IPS-18c (cell line): ENCODE results near the gene SLC9C2.
"Not testable (repeated sequence)": the region's sequence is repeated elsewhere in the genome, so short reads cannot be mapped to it uniquely, and the experiment has no call there.

Source experiments
- H3K4me3 ChIP-seq: 2 replicates; pipeline ENCODE4 v1.7.0; 2013; ENCODE audit warnings: low read depth, mild to moderate bottlenecking, low read length, moderate library complexity; ENCODE audit not compliant: insufficient read depth
- H3K9me3 ChIP-seq: one replicate; pipeline ENCODE4 v1.6.1; 2013; ENCODE audit warnings: mild to moderate bottlenecking, low read length, moderate library complexity; ENCODE audit not compliant: control insufficient read depth, insufficient read depth

The SLC9C2 gene

DNA sequence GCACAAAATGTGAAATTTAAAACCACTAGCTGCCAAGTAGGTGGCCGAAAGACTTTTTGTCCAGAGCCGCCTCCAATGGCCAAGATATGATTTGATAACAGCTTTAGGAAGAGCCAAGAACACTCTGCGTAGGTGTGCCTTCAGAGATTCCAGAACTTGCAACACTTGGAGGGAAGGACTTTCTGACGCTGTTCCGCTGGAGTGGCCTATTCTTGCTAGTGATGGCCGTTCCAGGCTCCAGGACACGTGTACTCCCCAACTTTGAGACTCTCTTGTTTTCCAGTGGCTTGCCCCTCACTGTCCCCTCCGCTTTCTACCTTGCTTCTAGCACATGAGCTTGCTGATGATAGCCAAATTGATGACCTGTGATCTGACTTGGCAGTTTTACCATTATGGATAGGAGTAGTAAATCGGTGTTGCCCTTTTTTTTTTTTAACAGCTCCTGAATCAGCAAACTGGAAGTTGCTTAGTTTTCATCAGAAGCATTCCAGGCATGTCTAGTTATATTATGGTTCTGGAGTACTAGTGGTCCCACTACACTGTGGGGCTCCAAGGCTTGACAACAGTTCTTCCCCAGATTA, 124.7 kb downstream of the SLC9C2 start:
- H3K9me3 ChIP-seq = no peaks in the 10 kb centered on the region
- peak overlapping the region; percentile 77 for H3K4me3 ChIP-seq

DNA sequence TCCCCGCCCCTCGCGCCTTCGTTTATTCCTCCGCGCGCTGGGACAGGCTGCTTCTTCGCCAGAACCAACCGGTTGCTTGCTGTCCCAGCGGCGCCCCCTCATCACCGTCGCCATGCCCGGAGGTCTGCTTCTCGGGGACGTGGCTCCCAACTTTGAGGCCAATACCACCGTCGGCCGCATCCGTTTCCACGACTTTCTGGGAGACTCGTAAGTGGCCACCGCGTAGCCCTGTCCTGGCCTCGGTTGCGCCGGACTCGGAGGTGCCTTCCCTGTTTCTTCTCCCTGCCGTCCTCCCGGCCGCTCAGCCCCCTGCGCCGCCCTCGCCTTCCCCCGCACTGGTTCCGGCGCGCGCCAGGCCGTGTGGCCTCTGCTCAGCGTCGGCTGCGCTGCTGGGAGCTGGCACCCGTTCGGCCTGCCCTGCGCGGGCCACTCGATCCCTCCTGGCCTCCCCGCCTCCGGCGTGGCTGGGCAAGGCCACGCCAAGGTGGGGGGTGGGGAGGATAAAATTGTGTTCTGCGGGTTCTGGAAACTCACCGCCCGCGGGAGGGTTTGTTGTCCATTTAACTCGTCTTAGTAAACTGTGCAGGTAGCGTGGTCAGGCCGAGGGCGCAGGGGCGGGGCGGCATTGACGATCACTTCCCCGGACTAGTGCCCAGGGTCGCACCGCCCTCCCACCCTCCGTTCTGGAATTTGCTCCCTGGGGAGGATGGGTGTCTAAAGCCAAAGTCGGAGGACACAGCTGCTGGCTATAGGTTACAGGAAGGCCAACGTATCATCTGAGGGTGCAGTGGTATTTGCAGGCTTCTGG, 125.4 kb downstream of the SLC9C2 start, which contains the start of gene PRDX6:
Gene PRDX6, plus strand, starts transcription at position 50 of the 808 bp plus-strand sequence. Its CDS starts 63 bp downstream, at position 113.
- peak within 1 kb of the TSS; percentile 90 for H3K4me3 ChIP-seq
- H3K9me3 ChIP-seq = no peaks in the 10 kb centered on the region

DNA sequence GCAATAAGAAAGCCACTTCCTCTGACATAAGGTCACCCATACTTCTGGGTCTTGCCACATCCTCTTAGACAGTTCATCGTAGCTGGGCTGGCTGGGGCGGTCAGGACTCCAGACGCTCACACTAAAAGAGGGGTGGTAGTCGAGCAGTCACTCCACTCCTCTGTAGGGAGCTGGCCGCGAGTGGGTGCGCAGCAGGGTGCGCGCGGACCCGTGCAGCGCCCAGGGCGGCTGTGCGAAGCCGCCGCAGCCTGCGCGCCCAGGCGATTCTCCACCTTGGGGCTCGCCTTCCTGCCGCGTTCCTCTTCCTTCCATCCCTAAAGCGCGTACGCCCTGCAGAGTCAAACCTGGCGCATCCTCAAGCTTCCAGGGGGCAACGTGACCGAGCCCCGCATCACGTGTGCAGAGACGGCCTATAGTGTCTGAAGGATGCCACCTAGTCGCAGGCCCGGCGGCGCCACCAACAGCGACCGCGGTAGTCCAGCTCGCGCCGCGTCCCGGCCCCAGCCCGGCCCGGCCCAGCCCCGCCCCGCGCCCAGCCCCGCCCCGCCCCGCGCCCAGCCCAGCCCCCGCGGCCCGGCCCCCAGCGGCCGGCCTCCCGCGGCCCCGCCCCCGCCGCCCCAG, 126.1 kb downstream of the SLC9C2 start:
- H3K9me3 ChIP-seq = peaks cover 2% of the 10 kb centered on the region
- peak overlapping the region; percentile 90 for H3K4me3 ChIP-seq

DNA sequence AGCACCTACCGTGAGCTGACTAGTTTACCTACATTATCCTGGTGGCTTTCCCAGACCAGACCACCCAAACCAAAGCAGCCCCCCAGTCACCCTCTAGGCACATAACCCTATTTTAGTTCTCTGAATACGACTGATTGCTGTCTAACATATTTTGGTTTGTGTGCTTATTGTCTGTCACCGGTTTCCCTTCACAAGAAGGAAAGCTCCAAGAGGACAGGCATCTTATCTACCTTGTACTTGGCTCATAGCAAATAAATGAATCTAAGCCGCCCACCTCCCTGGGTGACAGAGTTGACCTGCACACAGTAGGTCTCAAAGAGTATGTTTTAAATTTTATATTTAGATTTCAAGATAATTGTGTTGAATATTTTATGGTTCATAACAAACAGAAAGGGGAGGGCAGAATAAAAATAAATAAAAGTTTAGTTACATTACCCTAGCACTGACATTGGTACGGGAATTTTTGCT, 126.6 kb downstream of the SLC9C2 start:
- peaks cover 4% of the 10 kb centered on the region for H3K9me3 ChIP-seq
- H3K4me3 ChIP-seq = peak overlapping the region; percentile 90

DNA sequence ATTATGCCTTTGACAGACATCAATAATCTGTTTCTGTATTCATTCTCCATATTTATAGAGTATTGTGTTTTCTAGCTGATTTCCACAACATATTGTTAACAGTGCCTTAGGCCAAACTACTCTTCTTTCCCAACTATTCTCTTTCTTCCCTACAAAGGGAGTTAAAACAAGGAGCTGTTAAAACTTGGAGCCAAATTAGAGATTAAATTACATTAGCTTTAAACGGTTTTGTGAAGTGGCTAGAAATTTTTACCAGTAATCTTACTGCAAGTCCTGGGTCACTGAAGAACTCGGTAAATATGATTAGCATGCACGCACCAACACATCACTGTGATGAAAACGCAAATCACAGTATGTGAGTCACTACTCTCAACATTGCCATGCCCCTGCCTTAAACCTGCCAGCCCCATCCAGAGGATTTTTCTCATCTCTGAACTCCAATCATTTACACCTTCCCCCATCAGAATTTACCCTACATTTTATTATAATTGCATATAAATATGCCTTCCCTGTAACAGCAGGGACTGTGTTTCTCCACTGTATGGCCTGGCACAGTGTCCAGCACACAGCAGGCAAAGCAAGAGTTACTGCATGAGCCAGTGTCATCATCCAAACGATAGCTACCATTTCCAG, 127.2 kb downstream of the SLC9C2 start:
- Histone ChIP-seq H3K9me3 (peaks cover 10% of the 10 kb centered on the region), H3K4me3 (peak overlapping the region; percentile 90)

DNA sequence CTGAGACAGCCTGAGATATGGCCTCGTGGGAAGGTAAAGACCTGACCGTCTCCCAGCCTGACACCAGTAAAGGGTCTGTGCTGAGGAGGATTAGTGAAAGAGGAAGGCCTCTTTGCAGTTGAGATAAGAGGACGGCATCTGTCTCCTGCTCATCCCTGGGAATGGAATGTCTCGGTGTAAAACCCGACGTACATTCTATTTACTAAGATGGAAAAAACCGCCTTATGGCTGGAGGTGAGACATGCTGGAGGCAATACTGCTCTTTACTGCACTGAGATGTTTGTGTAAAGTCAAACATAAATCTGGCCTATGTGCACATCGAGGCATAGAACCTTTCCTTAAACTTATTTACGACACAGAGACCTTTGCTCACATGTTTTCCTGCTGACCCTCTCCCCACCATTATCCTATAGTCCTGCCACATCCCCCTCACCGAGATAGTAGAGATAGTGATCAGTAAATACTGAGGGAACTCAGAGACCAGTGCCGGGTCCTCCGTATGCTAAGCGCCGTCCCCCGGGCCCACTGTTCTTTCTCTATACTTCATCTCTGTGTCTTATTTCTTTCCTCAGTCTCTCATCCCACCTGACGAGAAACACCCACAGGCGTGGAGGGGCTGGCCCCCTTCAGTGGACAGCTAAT, 128.0 kb downstream of the SLC9C2 start:
- H3K4me3 ChIP-seq = not testable (repeated sequence)
- peaks cover 15% of the 10 kb centered on the region for H3K9me3 ChIP-seq

DNA sequence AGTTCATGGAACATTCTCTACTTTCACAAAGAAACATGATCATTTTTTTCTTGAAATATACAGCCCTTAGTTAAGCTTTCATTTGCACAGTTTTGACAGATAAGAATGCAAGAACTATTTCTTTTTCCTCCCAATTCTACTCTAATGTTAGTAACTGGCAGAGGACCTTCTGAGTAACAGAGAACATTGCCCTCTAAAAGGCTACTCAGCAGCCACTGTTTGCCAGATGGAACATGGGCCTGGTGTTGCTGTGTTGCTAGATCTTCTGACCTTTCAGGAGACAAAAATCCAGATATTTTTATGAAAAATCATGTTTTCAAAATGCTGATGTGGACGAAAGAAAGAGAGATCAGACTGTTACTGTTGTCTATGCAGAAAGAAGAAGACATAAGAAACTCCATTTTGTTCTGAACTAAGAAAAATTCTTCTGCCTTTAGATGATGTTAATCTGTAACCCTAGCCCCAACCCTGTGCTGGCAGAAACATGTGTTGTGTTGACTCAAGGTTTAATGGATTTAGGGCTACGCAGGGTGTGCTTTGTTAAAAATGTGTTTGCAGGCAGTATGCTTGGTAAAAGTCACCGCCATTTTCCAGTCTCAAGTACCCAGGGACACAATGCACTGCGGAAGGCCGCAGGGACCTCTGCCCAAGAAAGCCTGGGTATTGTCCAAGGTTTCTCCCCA, 128.6 kb downstream of the SLC9C2 start:
- no peak overlapping the region for H3K4me3 ChIP-seq

DNA sequence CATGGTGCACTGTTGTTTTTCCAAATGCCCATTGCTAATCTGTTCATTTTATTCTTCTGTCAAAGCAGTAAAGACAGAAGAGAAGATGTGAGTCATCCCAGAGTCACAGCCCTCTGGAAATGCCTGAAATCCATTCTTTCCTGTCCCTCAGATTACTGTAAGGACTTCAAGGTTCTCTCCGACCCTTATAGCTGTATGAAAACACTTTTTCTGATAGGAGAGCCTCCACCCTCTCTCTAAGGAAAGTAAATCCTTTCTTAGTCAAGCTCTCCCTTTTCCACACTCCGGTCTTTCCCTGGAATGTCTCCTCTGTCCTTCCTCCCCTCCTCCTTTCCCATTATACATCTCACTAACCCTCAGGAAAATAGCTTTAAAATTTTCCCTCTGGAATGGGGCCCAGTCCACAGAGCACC, 129.3 kb downstream of the SLC9C2 start:
- H3K4me3 ChIP-seq = no peak overlapping the region
- H3K9me3 ChIP-seq = peaks cover 15% of the 10 kb centered on the region

More for the DNA sequence above, 128.6 kb downstream of the SLC9C2 start:
- peaks cover 15% of the 10 kb centered on the region for H3K9me3 ChIP-seq

DNA sequence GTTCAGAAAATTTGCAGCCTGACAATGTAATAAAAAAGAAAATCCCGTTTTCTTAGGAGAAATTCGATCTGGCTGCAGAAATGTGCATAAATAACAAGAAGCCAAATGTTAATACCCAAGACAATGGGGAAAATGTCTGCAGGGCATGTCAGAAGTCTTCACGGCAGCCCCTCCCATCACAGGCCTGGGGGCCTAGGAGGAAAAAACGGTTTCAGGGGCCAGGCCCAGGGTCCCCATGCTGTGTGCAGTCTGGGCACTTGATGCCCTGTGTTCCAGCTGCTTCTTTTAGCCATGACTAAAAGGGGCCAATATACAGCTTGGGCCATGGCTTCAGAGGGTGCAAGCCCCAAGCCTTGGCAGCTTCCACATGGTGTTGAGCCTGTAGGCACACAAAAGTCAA, 132.3 kb downstream of the SLC9C2 start:
- Histone ChIP-seq H3K4me3 (no peak overlapping the region), H3K9me3 (peaks cover 15% of the 10 kb centered on the region)

DNA sequence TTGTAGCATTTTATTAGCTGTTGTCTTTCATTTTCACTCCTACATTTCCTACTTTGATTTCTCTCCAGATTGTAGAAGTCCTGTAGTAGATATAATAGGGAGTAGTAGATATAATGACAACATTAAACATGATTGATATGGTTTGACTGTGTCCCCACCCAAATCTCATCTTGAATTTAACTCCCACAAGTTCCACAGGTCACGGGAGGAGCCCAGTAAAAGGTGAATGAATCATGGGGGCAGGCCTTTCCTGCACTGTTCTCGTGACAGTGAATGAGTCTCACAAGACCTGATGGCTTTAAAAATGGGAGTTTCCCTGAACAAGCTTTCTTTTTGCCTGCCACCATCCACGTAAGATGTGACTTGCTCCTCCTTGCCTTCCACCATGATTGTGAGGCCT, 133.2 kb downstream of the SLC9C2 start:
- Histone ChIP-seq H3K4me3 (no peak overlapping the region), H3K9me3 (peaks cover 15% of the 10 kb centered on the region)

DNA sequence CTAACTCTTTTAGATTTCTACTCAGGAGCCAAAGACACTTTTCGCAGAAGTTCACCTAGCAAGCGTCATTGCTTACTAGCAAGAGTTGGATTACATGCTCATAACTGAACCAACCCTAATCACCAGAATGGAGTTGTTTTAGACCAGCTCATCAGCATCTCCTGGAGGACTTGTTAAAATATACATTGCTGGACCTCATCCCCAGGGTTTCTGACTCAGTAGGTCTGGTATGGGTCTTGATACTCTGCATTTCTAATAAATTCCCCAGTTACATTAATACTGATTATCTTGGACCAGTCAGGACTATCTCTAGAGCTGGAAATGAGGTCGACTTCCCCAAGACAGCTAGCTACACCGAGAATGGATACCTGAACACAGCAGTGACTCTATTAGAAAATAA, 135.4 kb downstream of the SLC9C2 start:
- Histone ChIP-seq H3K9me3 (peaks cover 15% of the 10 kb centered on the region), H3K4me3 (no peak overlapping the region)

DNA sequence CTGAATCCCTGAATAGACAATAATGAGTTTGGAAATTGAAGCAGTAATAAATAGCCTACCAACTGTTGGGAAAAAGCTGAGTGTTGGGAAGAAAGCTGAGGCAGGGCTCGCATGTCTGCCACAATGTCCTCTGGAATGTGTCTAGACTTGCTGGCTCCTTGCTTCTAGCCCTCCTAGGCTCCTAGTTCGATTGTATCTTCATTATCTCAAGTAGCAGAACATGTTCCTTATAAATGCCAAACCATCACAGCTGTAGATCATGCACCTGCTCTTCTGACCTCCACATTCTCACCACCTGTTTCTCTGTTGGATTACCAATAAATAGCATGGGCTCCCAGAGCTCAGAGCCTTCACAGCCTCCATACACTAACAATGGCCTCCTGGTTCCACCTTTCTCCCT, 138.7 kb downstream of the SLC9C2 start:
- H3K4me3 ChIP-seq, H3K9me3 ChIP-seq: not testable (repeated sequence)

DNA sequence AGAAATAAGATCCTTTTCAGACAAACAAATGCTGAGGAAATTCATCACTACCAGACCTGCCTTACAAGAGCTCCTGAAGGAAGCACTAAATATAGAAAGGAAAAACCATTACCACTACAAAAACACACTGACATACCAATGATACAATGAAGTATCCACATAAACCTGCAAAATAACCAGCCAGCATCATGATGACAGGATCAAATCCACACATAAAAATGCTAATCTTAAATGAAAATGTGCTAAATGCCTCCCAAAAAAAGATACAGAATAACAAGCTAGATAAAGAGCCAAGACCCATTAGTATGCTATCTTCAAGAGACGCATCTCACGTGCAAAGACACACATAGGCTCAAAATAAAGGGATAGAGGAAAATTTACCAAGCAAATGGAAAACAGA, 140.2 kb downstream of the SLC9C2 start:
- H3K9me3 ChIP-seq, H3K4me3 ChIP-seq: not testable (repeated sequence)

DNA sequence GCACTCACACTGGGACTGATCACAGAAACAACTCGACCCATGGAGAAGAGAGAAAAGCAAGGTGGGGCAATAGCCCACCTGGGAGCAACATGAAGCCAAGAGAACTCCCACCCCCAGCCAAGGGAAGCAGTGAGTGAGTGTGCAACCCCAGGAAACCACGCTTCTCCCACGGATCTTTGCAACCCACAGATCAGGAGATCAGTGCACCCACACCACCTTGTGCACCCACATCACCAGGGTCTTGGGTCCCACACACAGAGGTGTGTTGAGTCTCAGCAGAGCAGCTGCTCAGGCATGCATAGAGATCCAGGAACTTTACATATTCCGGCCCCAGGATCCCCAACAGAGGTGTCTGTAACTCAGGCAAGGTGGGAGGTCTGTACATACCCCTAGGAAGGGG, 143.0 kb downstream of the SLC9C2 start:
- H3K4me3 ChIP-seq = no peak overlapping the region; the same call in 1 of the 2 replicates
- H3K9me3 ChIP-seq = no peaks in the 10 kb centered on the region

DNA sequence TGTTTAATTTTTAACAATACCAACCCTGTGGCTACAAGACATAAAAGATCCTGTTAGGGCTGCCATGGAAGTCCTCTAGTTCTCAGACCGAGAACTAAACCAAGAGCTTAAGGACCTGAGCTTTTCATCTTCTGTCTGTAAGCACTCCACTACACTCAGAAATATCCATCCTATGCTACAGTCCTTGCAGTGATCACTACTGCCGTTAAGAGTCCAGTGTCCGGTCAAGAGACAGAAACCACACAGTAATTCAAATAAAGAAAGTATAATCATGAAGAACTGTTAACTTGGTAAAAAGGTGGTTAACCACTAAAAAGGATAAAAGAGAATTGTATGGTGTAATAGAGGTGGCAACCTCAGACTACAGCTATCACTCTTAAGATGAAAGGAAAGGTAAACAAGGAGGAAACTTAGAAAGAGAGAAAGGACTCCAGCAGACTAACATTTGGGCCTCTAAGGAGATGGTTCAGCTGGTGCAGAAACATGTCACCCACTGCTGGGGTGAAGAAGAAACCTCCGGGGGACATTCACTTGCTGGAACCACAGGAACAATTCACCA, 147.8 kb downstream of the SLC9C2 start:
- H3K4me3 ChIP-seq = no peak overlapping the region
- H3K9me3 ChIP-seq = no peaks in the 10 kb centered on the region

DNA sequence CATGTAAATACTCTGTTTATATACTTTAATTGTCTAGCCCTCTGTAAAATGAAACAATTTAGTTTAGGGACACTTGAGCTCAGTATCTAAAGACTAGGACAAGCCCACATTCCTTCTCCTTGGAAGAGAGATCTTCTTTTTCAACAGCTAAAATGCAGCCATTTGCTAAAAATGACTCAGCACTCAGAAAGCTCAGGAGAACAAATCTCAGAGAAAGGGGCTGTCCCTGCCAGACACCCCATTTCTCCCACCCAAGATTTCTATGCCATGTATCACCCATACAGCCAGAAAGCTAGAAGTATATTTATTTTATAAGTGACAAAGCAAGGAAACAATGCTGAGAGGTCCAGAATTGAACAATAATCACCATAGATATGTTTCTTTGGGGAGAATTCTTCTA, 148.9 kb downstream of the SLC9C2 start:
- Histone ChIP-seq H3K4me3 (no peak overlapping the region), H3K9me3 (no peaks in the 10 kb centered on the region)
